Mucosa of gallbladder (tissue), 1 donor: Measurements from ENCODE around the gene FCN1. TPM values are rescaled to one million over a fixed set of nuclear protein-coding genes. Genes with fewer than 3 reads are reported as not detected.

Source experiments
- total RNA-seq: library from RNA; stranded (reverse); gene quantifications from one replicate; pipeline ENCODE4 v1.2.1, GENCODE V29; 2021
- donor health status: DM: no; HTN: no; CAD: no.

Gene FCN1
- total RNA-seq, 1 donor from 2014 or later = 2.0 TPM

Other genes with a start within 250 kb of the FCN1 start
- 2.6 TPM for gene FCN2, start 37.1 kb downstream of the FCN1 start, total RNA-seq
- 13.4 TPM for gene OLFM1, start 169.8 kb upstream of the FCN1 start, total RNA-seq